Uterus (tissue), 4 donors: ENCODE data around the gene DMRTB1. TPM values are rescaled to one million over a fixed set of nuclear protein-coding genes. Genes with fewer than 3 reads are reported as not detected.

Experiments
- DNase-seq, 2 donors: peaks; one replicate each; pipeline ENCODE4 v3.0.0-alpha.2; 2019 to 2020
- H3K27ac ChIP-seq, 2 donors: fragments of 200-600 bp; sonication (generic); 1 replicate in 1 of 2; 2 replicates in 1 of 2; pipeline ENCODE4 v1.5.1; 2016 to 2018
- H3K27me3 ChIP-seq, 2 donors: fragments of 200-600 bp; sonication (generic); one replicate each; pipeline ENCODE4 v1.5.1; 2018 to 2019; ENCODE audit warnings: control low read depth in 1 of 2
- H3K36me3 ChIP-seq, 2 donors: fragments of 200-600 bp; sonication (generic); one replicate each; pipeline ENCODE4 v1.5.1; 2019; ENCODE audit warnings: control low read depth in 1 of 2
- H3K4me1 ChIP-seq, 2 donors: fragments of 200-600 bp; sonication (generic); one replicate each; pipeline ENCODE4 v1.5.1; 2018 to 2019; ENCODE audit warnings: control low read depth in 1 of 2
- H3K4me3 ChIP-seq, 2 donors: fragments of 200-600 bp; sonication (generic); 1 replicate in 1 of 2; 2 replicates in 1 of 2; pipeline ENCODE4 v1.5.1; 2018 to 2019; ENCODE audit warnings: mild to moderate bottlenecking in 1 of 2
- H3K9me3 ChIP-seq, 2 donors: fragments of 200-600 bp; sonication (generic); one replicate each; pipeline ENCODE4 v1.5.1; 2019; ENCODE audit warnings: control low read depth in 1 of 2
- CTCF ChIP-seq, 4 experiments: fragments of 200-600 bp in 2 of 4; fragments of 450-650 bp in 2 of 4; sonication (generic) in 2 of 4; IDR thresholded peaks; one replicate each; pipeline ENCODE4 v1.5.1; 2016 to 2019; ENCODE audit warnings: antibody characterized with exemption in 4 of 4, mild to moderate bottlenecking in 2 of 4, moderate library complexity in 1 of 4
- POLR2A ChIP-seq, 2 donors: fragments of 450-650 bp; IDR thresholded peaks; one replicate each; pipeline ENCODE4 v1.6.1; 2016; ENCODE audit warnings: antibody characterized with exemption in 2 of 2, mild to moderate bottlenecking in 1 of 2, moderate library complexity in 1 of 2
- intact Hi-C: fragments of 100-400 bp; cut with DNase I; formaldehyde crosslinking; loops from one replicate; pipeline ENCODE4 v1.15.1; 2023; ENCODE audit warnings: low total_unique reads
- total RNA-seq, 4 donors: library from RNA; depleted of rRNA in 3 of 4; stranded (reverse); fragments of >200 nt in 3 of 4; gene quantifications; one replicate each; pipeline versions ENCODE4 v1.1.0 to v1.2.4, GENCODE V29; 2014 to 2023
- donor health status: DM: yes; HTN: yes; CAD: no.

DMRTB1 gene
- total RNA-seq, 4 donors from 2014 or later, result not detected

- Histone ChIP-seq H3K27ac (no peak overlapping the region), H3K4me1 (no peaks in the 10 kb centered on the region), H3K27me3 (no peaks in the 10 kb centered on the region), H3K4me3 (no peak overlapping the region), H3K36me3 (no peaks in the 10 kb centered on the region), H3K9me3 (no peaks in the 10 kb centered on the region)
- intact Hi-C loops, result no loop called here
- TF ChIP-seq POLR2A (IDR thresholded peaks at IDR 0.05), result no peak
- TF ChIP-seq CTCF (IDR thresholded peaks at IDR 0.05), result no peak
- DNase-seq, result no peak
Measured at GRCh38 chr1:53486395-53487026, 27.3 kb downstream of the DMRTB1 start.

GRCh38 chr1:53490351-53490750 lies 31.2 kb downstream of the DMRTB1 start:
- intact Hi-C loops, result no loop called here

GRCh38 chr1:53495633-53496345 lies 36.6 kb downstream of the DMRTB1 start:
- no peaks in the 10 kb centered on the region for H3K36me3 ChIP-seq
- H3K27ac ChIP-seq, result no peak overlapping the region
- TF ChIP-seq CTCF (IDR thresholded peaks at IDR 0.05), result no peak
- no peaks in the 10 kb centered on the region for H3K9me3 ChIP-seq
- H3K27me3 ChIP-seq, result no peaks in the 10 kb centered on the region
- intact Hi-C loops, result no loop called here
- no peak overlapping the region for H3K4me3 ChIP-seq
- DNase-seq, result no peak
- H3K4me1 ChIP-seq, result no peaks in the 10 kb centered on the region

More at GRCh38 chr1:53490351-53490750, 31.2 kb downstream of the DMRTB1 start:
- no peak overlapping the region for H3K4me3 ChIP-seq
- H3K4me1 ChIP-seq, result no peaks in the 10 kb centered on the region
- H3K9me3 ChIP-seq, result no peaks in the 10 kb centered on the region
- H3K27me3 ChIP-seq, result no peaks in the 10 kb centered on the region
- DNase-seq, result no peak
- no peak for TF ChIP-seq POLR2A (IDR thresholded peaks at IDR 0.05)
- no peak for TF ChIP-seq CTCF (IDR thresholded peaks at IDR 0.05)
- H3K36me3 ChIP-seq, result no peaks in the 10 kb centered on the region
- H3K27ac ChIP-seq, result no peak overlapping the region

GRCh38 chr1:53498555-53499131 lies 39.4 kb downstream of the DMRTB1 start:
- Histone ChIP-seq H3K27ac (no peak overlapping the region), H3K9me3 (no peaks in the 10 kb centered on the region), H3K4me1 (no peaks in the 10 kb centered on the region), H3K36me3 (no peaks in the 10 kb centered on the region), H3K27me3 (no peaks in the 10 kb centered on the region), H3K4me3 (no peak overlapping the region)
- DNase-seq, result no peak
- intact Hi-C loops, result no loop called here
- TF ChIP-seq POLR2A (IDR thresholded peaks at IDR 0.05) (no peak), CTCF (IDR thresholded peaks at IDR 0.05) (no peak)
